HCT116 (cell line): ENCODE measurements around the gene IGFALS.

Source experiments
- CBX3 ChIP-seq: IDR thresholded peaks from 2 replicates; pipeline ENCODE4 v1.6.1; 2012; ENCODE audit warnings: low read depth
- CTCF ChIP-seq, 3 experiments: fragments of 200-600 bp in 1 of 3; sonication (generic) in 1 of 3; IDR thresholded peaks in 2 of 3; conservative IDR thresholded peaks in 1 of 3; 2 replicates each; pipeline ENCODE4 v1.5.1; 2012 to 2017; ENCODE audit warnings: low read depth in 2 of 3, low read length in 2 of 3, antibody characterized with exemption in 1 of 3, borderline replicate concordance in 1 of 3, control low read depth in 1 of 3, mild to moderate bottlenecking in 1 of 3, mixed read lengths in 1 of 3, mixed run types in 1 of 3, moderate library complexity in 1 of 3; ENCODE audit not compliant: insufficient read depth in 1 of 3
- ELF1 ChIP-seq: IDR thresholded peaks from 2 replicates; pipeline ENCODE4 v1.6.1; 2012; ENCODE audit warnings: low read depth, borderline replicate concordance
- EZH2 ChIP-seq: fragments of 200-600 bp; sonication (generic); IDR thresholded peaks from 2 replicates; pipeline ENCODE4 v1.6.1; 2017; ENCODE audit warnings: antibody characterized with exemption, mixed run types
- JUND ChIP-seq: IDR thresholded peaks from 2 replicates; pipeline ENCODE4 v1.6.1; 2012
- POLR2A ChIP-seq: IDR thresholded peaks from 2 replicates; pipeline ENCODE4 v1.7.0; 2011; ENCODE audit warnings: borderline replicate concordance; ENCODE audit not compliant: insufficient read depth, insufficient read length; ENCODE audit errors: extremely low read depth
- POLR2AphosphoS5 ChIP-seq: IDR thresholded peaks from 2 replicates; pipeline ENCODE4 v1.6.1; 2011; ENCODE audit warnings: mild to moderate bottlenecking, low read depth, low read length, moderate library complexity
- RAD21 ChIP-seq: IDR thresholded peaks from 2 replicates; pipeline ENCODE4 v1.6.1; 2012; ENCODE audit warnings: low read depth, mild to moderate bottlenecking
- REST ChIP-seq: IDR thresholded peaks from 2 replicates; pipeline ENCODE4 v1.6.1; 2012; ENCODE audit warnings: low read depth
- SIN3A ChIP-seq: IDR thresholded peaks from 2 replicates; pipeline ENCODE4 v1.6.1; 2012; ENCODE audit warnings: low read depth
- SRF ChIP-seq: IDR thresholded peaks from 2 replicates; pipeline ENCODE4 v1.6.1; 2012; ENCODE audit warnings: low read depth
- ZBTB33 ChIP-seq: IDR thresholded peaks from 2 replicates; pipeline ENCODE4 v1.6.1; 2011; ENCODE audit warnings: mild to moderate bottlenecking, low read length, moderate library complexity; ENCODE audit not compliant: insufficient replicate concordance; ENCODE audit errors: extremely low read depth

- no peak for TF ChIP-seq POLR2AphosphoS5
- no peak for TF ChIP-seq EZH2
- no peak for TF ChIP-seq JUND
- TF ChIP-seq CTCF (IDR thresholded peaks at IDR 0.05 in 2 of 3, conservative IDR thresholded peaks at IDR 0.05 in 1 of 3; ENCODE audit: borderline replicate concordance in 1 of 3, insufficient read depth in 1 of 3, low read depth in 2 of 3, low read length in 2 of 3) = no peak
- no peak for TF ChIP-seq ELF1
- no peak for TF ChIP-seq SRF
- no peak for TF ChIP-seq POLR2A
- no peak for TF ChIP-seq RAD21
- no peak for TF ChIP-seq CBX3
- TF ChIP-seq ZBTB33 = no peak
- TF ChIP-seq SIN3A = no peak
- no peak for TF ChIP-seq REST
Measured at GRCh38 chr16:1790261-1790610, 3.3 kb downstream of the IGFALS start.
